ENCODE data around the gene ARAP2. TPM values are rescaled to one million over a fixed set of nuclear protein-coding genes. Genes with fewer than 3 reads are reported as not detected.

Gene ARAP2
- total RNA-seq, 1 donor from 2014 or later: 40.1 TPM

GRCh38 chr4:36254371-36254770 lies 10.1 kb upstream of the ARAP2 start:
- intact Hi-C loops (cut with micrococcal nuclease): no loop called here
- Mint-ChIP-seq H3K4me3 (no peak overlapping the region), H3K27me3 (ENCODE audit: insufficient read depth) (no peaks in the 10 kb centered on the region), H3K36me3 (ENCODE audit: low read depth) (peaks cover 3% of the 10 kb centered on the region), H3K9me3 (no peaks in the 10 kb centered on the region), H3K4me1 (ENCODE audit: low read depth) (peaks cover 47% of the 10 kb centered on the region), H3K27ac (peak overlapping the region; percentile 38)
- DNase-seq (ENCODE audit: low spot score): no peak

- Mint-ChIP-seq H3K9me3 (no peaks in the 10 kb centered on the region), H3K27ac (no peak overlapping the region), H3K4me3 (no peak overlapping the region), H3K4me1 (ENCODE audit: low read depth) (peaks cover 47% of the 10 kb centered on the region), H3K36me3 (ENCODE audit: low read depth) (peaks cover 3% of the 10 kb centered on the region), H3K27me3 (ENCODE audit: insufficient read depth) (peaks cover 6% of the 10 kb centered on the region)
- intact Hi-C loops (cut with micrococcal nuclease): no loop called here
- DNase-seq (ENCODE audit: low spot score): no peak
Observed at GRCh38 chr4:36251983-36252382, 7.7 kb upstream of the ARAP2 start.

GRCh38 chr4:36249610-36250009 lies 5.3 kb upstream of the ARAP2 start:
- peaks cover 33% of the 10 kb centered on the region for H3K4me1 Mint-ChIP-seq (ENCODE audit: low read depth)
- H3K27ac Mint-ChIP-seq: no peak overlapping the region
- no peaks in the 10 kb centered on the region for H3K9me3 Mint-ChIP-seq
- no peak overlapping the region for H3K4me3 Mint-ChIP-seq
- peaks cover 1% of the 10 kb centered on the region for H3K36me3 Mint-ChIP-seq (ENCODE audit: low read depth)
- intact Hi-C loops (cut with micrococcal nuclease): no loop called here
- no peak for DNase-seq (ENCODE audit: low spot score)
- peaks cover 9% of the 10 kb centered on the region for H3K27me3 Mint-ChIP-seq (ENCODE audit: insufficient read depth)

- H3K36me3 Mint-ChIP-seq (ENCODE audit: low read depth): peaks cover 32% of the 10 kb centered on the region
- peaks cover 4% of the 10 kb centered on the region for H3K9me3 Mint-ChIP-seq
- intact Hi-C loops (cut with micrococcal nuclease): loop anchor here (1.0 to 5.0 kb wide), 10 partner anchors 12 to 161 kb away; no protein-coding TSS in a partner anchor
- peak overlapping the region; percentile 88 for H3K27ac Mint-ChIP-seq
- H3K4me1 Mint-ChIP-seq (ENCODE audit: low read depth): peaks cover 50% of the 10 kb centered on the region
- DNase-seq (ENCODE audit: low spot score): peak; percentile 36
- peak overlapping the region; percentile 94 for H3K4me3 Mint-ChIP-seq
- H3K27me3 Mint-ChIP-seq (ENCODE audit: insufficient read depth): peaks cover 8% of the 10 kb centered on the region
Observed at GRCh38 chr4:36243355-36244256, 708 bp downstream of the ARAP2 start.

GRCh38 chr4:36242629-36243354 lies 1.5 kb downstream of the ARAP2 start:
- Mint-ChIP-seq H3K27me3 (ENCODE audit: insufficient read depth) (peaks cover 5% of the 10 kb centered on the region), H3K9me3 (peaks cover 10% of the 10 kb centered on the region), H3K4me1 (ENCODE audit: low read depth) (peaks cover 58% of the 10 kb centered on the region), H3K27ac (peak overlapping the region; percentile 88), H3K36me3 (ENCODE audit: low read depth) (peaks cover 40% of the 10 kb centered on the region), H3K4me3 (peak overlapping the region; percentile 94)
- intact Hi-C loops (cut with micrococcal nuclease): loop anchor here (1.0 to 5.0 kb wide), 3 partner anchors 32 to 160 kb away; no protein-coding TSS in a partner anchor
- DNase-seq (ENCODE audit: low spot score): no peak

GRCh38 chr4:36241771-36242170 lies 2.5 kb downstream of the ARAP2 start:
- Mint-ChIP-seq H3K27me3 (ENCODE audit: insufficient read depth) (peaks cover 3% of the 10 kb centered on the region), H3K36me3 (ENCODE audit: low read depth) (peaks cover 50% of the 10 kb centered on the region), H3K4me3 (peak overlapping the region; percentile 94), H3K27ac (peak overlapping the region; percentile 88), H3K4me1 (ENCODE audit: low read depth) (peaks cover 65% of the 10 kb centered on the region), H3K9me3 (peaks cover 18% of the 10 kb centered on the region)
- intact Hi-C loops (cut with micrococcal nuclease): loop anchor here (1.0 to 5.0 kb wide), 5 partner anchors 8 to 159 kb away; no protein-coding TSS in a partner anchor
- peak; percentile 26 for DNase-seq (ENCODE audit: low spot score)

- Mint-ChIP-seq H3K9me3 (peaks cover 31% of the 10 kb centered on the region), H3K27me3 (ENCODE audit: insufficient read depth) (no peaks in the 10 kb centered on the region), H3K36me3 (ENCODE audit: low read depth) (peaks cover 76% of the 10 kb centered on the region), H3K4me3 (no peak overlapping the region), H3K4me1 (ENCODE audit: low read depth) (peaks cover 85% of the 10 kb centered on the region), H3K27ac (peak overlapping the region; percentile 19)
- intact Hi-C loops (cut with micrococcal nuclease): no loop called here
- DNase-seq (ENCODE audit: low spot score): no peak
Observed at GRCh38 chr4:36237366-36238313, 6.7 kb downstream of the ARAP2 start.

- peaks cover 37% of the 10 kb centered on the region for H3K9me3 Mint-ChIP-seq
- intact Hi-C loops (cut with micrococcal nuclease): no loop called here
- peaks cover 82% of the 10 kb centered on the region for H3K4me1 Mint-ChIP-seq (ENCODE audit: low read depth)
- H3K27me3 Mint-ChIP-seq (ENCODE audit: insufficient read depth): no peaks in the 10 kb centered on the region
- H3K36me3 Mint-ChIP-seq (ENCODE audit: low read depth): peaks cover 79% of the 10 kb centered on the region
- no peak overlapping the region for H3K27ac Mint-ChIP-seq
- DNase-seq (ENCODE audit: low spot score): no peak
- H3K4me3 Mint-ChIP-seq: no peak overlapping the region
Observed at GRCh38 chr4:36236159-36236558, 8.2 kb downstream of the ARAP2 start.

GRCh38 chr4:36235306-36235705 lies 9.0 kb downstream of the ARAP2 start:
- Mint-ChIP-seq H3K9me3 (peaks cover 37% of the 10 kb centered on the region), H3K4me3 (no peak overlapping the region), H3K27ac (no peak overlapping the region), H3K36me3 (ENCODE audit: low read depth) (peaks cover 78% of the 10 kb centered on the region), H3K27me3 (ENCODE audit: insufficient read depth) (no peaks in the 10 kb centered on the region), H3K4me1 (ENCODE audit: low read depth) (peaks cover 75% of the 10 kb centered on the region)
- DNase-seq (ENCODE audit: low spot score): no peak
- intact Hi-C loops (cut with micrococcal nuclease): no loop called here

GRCh38 chr4:36233567-36234266 lies 10.6 kb downstream of the ARAP2 start:
- intact Hi-C loops (cut with micrococcal nuclease): loop anchor here (1.0 kb wide), 1 partner anchor 8 kb away; no protein-coding TSS in a partner anchor
- H3K4me3 Mint-ChIP-seq: no peak overlapping the region
- H3K27me3 Mint-ChIP-seq (ENCODE audit: insufficient read depth): no peaks in the 10 kb centered on the region
- peak overlapping the region; percentile 51 for H3K27ac Mint-ChIP-seq
- no peak for DNase-seq (ENCODE audit: low spot score)
- H3K9me3 Mint-ChIP-seq: peaks cover 33% of the 10 kb centered on the region
- H3K4me1 Mint-ChIP-seq (ENCODE audit: low read depth): peaks cover 68% of the 10 kb centered on the region
- H3K36me3 Mint-ChIP-seq (ENCODE audit: low read depth): peaks cover 66% of the 10 kb centered on the region

- Mint-ChIP-seq H3K9me3 (peaks cover 14% of the 10 kb centered on the region), H3K27ac (no peak overlapping the region), H3K4me3 (no peak overlapping the region), H3K4me1 (ENCODE audit: low read depth) (peaks cover 58% of the 10 kb centered on the region), H3K27me3 (ENCODE audit: insufficient read depth) (no peaks in the 10 kb centered on the region), H3K36me3 (ENCODE audit: low read depth) (peaks cover 54% of the 10 kb centered on the region)
- intact Hi-C loops (cut with micrococcal nuclease): no loop called here
- no peak for DNase-seq (ENCODE audit: low spot score)
Observed at GRCh38 chr4:36230534-36230933, 13.8 kb downstream of the ARAP2 start.

All from activated T-helper 1 cell treated with anti-CD3 and anti-CD28 coated beads, Interleukin-12 subunit alpha, Interleukin-12 subunit beta, Interleukin-2, Interleukin-4 antibody, amounts not matched to agents 30 ng/mL and 10 ng/mL and 1 ng/mL, durations not matched to agents 14 hours and 24 hours and 36 hours (primary cell).